ENCODE measurements around the gene L3MBTL1.
"Not testable (repeated sequence)": the region's sequence is repeated elsewhere in the genome, so short reads cannot be mapped to it uniquely, and the experiment has no call there.

L3MBTL1 gene

GRCh38 chr20:43560974-43561373 is 53.5 kb downstream of the L3MBTL1 start:
- no peak for DNase-seq

DNA sequence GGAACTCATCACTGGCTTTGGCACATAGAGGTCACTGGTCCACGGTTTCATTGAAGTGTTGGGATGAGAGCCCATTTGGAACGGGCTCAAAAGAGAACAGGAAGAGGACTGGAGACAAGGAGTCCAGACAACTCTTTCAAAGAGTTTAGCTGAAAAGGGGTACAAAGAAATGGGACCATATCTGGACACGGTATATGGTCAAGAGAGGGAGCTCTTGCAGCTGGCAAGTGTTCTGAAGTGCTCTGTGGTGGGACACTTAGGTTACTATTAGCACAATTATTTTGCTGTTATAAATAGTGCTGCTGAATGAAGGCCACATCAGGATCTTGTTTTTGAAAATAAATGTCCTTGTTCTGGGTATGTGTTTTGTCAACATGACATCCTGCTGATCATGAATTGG is 55.9 kb downstream of the L3MBTL1 start:
- DNase-seq = no peak

GRCh38 chr20:43563991-43564390 is 56.5 kb downstream of the L3MBTL1 start:
- no peak for DNase-seq

DNA sequence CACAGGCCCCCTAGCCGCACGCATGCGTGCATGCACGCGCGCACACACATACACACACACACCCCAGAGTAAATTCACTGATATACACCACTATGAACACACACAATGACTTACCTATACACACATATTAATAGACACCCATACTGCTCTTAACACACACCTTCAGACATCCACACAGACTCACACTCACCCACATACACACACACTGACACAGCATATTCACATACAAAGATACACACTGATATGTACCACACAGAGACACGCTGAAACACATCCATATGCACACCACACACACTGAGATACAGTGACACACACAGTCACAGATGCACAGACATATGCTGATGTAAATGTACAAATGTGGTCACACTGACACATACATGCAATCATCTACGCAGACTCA is 57.0 kb downstream of the L3MBTL1 start:
- DNase-seq = no peak

DNA sequence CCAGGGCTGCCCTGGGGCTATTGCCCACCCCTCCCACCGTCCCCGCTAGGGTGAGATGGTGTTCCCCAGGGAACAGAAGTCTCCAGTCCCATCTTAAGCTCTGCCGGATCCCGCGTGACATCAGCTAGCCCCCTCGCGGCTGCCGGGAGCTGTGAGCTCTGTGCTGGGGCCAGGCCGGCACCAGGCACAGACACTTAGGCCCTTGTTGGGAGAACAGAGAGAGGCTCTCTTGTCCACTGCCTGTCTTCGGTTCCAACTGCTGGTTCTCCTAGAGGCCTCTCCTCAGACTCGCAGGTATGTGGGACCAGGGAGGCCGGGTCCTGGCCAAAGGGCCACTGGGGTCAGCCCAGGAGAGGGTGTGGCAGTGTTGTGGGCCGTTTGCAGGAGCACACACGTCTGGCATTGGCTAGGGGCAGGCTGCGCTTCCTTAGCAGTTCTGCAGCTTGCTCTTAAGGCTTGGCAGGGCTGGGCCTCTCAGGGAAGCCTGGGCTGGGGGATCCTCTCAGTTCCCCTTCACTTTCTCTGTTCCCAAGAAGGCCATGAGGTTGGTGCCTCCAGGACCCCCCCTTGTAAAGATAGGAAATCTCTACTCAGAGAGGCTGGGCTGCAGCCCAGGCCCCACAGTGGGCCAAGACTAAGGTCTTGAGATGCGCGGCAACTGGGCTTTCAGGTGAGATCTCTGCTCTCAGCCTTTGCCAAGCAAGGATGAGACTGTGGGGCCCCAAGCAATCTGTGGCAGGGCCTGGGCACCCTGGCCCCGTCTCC is 57.7 kb downstream of the L3MBTL1 start:
- DNase-seq = no peak

GRCh38 chr20:43565758-43566104 is 58.2 kb downstream of the L3MBTL1 start:
- no peak for DNase-seq

GRCh38 chr20:43567477-43567876 is 60.0 kb downstream of the L3MBTL1 start:
- DNase-seq = no peak

GRCh38 chr20:43568706-43569105 is 61.2 kb downstream of the L3MBTL1 start:
- no peak for DNase-seq

DNA sequence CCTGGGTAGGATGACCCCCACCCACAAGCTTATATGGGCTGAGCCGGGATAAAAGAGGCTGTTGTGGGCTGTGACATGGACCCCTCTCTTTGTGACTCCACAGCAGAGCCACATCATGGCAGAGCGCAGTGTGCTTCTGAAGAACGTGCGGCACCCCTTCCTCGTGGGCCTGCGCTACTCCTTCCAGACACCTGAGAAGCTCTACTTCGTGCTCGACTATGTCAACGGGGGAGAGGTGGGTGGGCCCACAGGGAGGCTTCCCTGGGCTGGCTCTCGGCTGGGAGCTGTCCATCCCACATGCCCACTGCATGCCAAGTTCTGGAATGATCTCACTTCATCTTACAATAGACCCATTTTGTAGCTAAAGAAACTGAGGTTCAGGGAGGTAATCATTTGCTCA is 61.8 kb downstream of the L3MBTL1 start:
- DNase-seq = no peak

- no peak for DNase-seq
Measured at GRCh38 chr20:43570496-43570895, 63.0 kb downstream of the L3MBTL1 start.

GRCh38 chr20:43571310-43571709 is 63.8 kb downstream of the L3MBTL1 start:
- DNase-seq = no peak

DNA sequence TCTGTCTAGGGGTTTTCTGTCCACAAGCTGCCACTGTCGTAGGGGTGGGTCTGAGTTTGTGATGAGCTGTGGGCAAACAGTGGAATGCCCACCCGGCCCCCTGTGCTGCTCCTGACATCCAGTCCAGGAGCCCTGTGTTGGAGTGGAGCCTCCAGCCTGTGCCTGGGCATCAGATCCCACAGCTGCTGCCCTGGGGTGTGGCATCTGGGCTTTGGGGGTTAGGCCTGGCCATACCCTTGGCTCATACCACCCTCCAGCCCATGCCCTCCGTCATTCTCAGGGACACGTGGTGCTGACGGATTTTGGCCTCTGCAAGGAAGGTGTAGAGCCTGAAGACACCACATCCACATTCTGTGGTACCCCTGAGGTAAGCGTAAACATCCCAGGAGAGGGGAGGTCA is 64.3 kb downstream of the L3MBTL1 start:
- DNase-seq = no peak

GRCh38 chr20:43572891-43573290 is 65.4 kb downstream of the L3MBTL1 start:
- DNase-seq = no peak

DNA sequence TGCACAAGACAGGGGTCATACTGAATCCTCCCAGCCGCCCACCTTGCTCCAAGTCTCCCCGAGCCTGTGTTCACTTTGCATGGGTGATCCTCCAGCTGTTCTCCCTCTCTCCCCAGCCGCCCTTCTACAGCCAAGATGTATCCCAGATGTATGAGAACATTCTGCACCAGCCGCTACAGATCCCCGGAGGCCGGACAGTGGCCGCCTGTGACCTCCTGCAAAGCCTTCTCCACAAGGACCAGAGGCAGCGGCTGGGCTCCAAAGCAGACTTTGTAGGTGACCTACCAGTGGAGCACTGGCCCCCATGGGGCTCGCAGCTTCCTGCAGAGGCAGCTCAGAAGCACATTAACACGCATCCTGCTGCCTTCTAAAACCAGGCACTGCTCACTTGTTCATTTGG is 68.6 kb downstream of the L3MBTL1 start:
- no peak for DNase-seq

DNA sequence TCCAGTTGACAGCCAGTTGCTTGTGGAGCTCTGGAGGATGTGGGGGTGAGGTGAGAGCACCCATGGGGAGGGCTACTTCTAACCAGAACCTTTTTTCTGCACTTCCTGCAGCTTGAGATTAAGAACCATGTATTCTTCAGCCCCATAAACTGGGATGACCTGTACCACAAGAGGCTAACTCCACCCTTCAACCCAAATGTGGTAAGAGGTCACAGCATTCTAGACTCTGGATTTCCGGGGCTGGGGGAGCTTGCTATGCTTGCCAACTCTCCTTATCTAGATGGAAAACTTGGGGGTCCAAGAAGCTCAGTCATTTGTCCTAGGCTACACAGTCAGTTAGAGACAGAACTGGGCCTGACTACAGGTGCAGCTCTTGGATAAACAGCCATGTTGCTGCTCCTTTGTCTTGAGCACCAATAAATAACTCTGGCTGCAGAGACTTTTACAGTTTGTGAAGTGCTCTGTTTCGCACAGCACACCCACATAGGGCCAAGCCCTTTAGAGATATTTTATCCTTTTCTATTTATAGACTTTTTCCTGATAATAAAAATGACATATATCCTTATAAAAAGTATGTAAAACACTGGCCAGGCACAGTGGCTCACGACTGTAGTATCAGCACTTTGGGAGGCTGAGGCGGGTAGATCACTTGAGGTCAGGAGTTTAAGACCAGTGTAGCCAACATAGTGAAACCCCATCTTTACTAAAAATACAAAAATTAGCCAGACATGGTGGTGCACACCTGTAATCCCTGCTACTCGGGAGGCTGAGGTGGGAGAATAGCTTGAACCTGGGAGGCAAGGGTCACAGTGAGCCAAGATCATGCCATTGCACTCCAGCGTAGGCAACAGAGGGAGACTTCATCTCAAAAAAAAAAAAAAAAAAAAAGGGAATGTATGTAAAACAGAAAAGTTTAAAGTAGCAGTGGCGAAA is 72.6 kb downstream of the L3MBTL1 start:
- DNase-seq = no peak

GRCh38 chr20:43583133-43583864 is 75.8 kb downstream of the L3MBTL1 start:
- no peak for DNase-seq

- no peak for DNase-seq
Measured at GRCh38 chr20:43583982-43584432, 76.5 kb downstream of the L3MBTL1 start.

DNA sequence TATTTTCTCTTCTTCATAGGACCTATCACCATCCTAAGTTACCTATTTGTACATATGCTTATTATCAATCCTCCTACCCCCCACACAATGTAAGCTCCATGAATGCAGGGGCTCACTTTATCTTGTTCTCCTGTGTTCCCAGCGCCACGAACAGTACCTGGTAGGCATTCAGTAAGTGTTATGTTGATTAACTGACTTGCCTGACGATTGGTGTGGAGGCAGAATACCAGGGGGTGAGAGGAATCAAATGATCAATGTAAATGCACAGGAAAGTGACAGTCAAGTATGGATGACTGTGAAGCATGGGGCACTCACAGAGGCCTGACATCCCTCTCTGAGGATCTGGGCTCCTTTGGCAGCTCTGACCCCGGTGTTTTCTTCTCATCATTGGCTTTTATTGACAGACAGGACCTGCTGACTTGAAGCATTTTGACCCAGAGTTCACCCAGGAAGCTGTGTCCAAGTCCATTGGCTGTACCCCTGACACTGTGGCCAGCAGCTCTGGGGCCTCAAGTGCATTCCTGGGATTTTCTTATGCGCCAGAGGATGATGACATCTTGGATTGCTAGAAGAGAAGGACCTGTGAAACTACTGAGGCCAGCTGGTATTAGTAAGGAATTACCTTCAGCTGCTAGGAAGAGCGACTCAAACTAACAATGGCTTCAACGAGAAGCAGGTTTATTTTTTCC is 77.1 kb downstream of the L3MBTL1 start:
- DNase-seq = no peak

DNA sequence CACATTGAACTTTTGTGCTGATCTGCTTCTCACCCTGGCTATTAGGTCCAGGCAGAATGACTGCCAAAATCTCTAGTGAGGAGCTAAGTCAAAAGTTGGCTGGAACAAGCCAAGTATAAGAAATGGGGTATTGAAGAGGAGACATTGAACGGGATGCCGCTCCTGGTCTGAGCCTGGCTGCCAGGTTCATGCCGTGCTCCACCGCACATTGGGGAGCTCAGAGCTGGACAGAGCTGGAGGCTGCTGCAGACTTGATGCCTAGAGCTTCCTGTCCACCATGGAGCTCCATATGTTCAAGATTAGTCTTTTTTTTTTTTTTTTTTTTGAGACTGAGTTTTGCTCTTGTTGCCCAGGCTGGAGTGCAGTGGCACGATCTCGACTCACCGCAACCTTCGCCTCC is 79.1 kb downstream of the L3MBTL1 start:
- peak; percentile 8 for DNase-seq

- not testable (repeated sequence) for DNase-seq
Measured at GRCh38 chr20:43588526-43588925, 81.0 kb downstream of the L3MBTL1 start.

DNA sequence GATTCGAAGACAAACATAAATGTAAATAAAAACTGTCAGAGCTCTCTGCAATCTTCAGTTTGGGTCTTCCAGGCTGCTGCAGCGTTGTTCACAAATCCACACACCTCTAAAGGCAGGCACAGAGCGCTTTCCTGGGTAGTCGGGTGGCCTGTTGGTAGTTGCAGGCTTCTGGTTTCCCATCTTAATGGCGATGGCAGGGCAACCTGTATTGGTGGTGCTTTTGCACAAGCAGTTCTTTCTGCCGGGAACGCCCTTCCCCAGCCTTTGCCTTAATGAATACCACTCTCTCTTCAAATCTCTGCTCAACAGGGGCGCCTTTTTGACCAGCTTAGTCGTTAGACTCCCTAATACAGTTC is 82.5 kb downstream of the L3MBTL1 start:
- DNase-seq = peak; percentile 6

DNA sequence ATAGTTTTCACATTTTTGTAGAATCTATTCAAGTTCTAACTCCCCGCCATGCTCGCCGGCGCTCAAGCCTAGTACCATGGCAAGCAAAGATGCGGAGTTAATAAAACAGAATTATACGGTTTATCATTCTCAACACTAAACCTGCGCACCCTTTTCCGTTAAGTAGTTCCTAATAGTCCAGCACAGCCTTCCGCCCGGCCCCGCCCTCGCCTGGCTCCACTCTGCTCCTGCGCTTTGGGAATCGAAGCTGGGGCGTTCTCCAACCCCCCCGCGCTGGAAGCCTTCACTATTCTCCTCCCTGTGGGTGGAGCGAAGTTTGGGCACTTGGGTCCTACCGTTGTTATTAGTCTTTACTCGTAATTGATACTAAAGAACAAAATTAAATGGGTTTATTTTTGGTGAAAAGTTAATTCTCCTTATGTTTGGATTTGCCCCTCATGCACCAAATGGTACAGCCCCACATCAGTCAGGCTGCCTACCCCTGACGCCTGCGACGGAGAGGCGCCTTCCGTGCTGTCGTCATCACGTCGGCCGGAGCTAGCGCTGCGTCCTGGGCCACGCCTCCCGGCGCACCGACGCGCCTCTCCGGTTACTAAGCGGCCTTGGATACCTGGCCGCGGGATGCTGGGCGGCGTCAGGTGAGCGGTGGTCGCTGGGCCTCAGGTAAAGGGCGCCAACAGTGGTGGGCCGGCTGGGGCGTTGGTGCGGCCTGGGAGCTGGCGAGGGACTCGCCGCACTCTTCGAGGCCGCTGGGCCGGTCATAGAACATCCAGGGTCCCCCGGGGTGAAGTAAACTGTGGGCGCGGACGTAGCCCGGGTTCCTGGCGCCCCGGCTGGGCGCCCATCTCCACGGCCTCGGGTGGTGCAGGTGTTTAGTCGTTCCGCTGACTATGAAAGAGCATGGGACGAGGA is 83.2 kb downstream of the L3MBTL1 start, which contains the start of gene IFT52:
TSS of gene IFT52 (plus strand) at position 546 of the 912 bp plus-strand sequence. CDS start 3,762 bp downstream, outside the sequence.
- DNase-seq = peak; percentile 90

All from NCI-H446 treated with DMSO at 0.1 percent for 48 hours (cell line).